NCI-H1694 treated with DMSO at 0.1 percent for 48 hours (cell line): ENCODE results near the gene SERPINA6.
"Not testable (repeated sequence)": the region's sequence is repeated elsewhere in the genome, so short reads cannot be mapped to it uniquely, and the experiment has no call there.

Experiments used
- DNase-seq: peaks from one replicate; lab custom pipeline; 2025; lab: John Stamatoyannopoulos, UW

SERPINA6 gene

GRCh38 chr14:94321421-94322271, 1.5 kb downstream of the SERPINA6 start:
- no peak for DNase-seq

- DNase-seq = peak; percentile 28
These were observed 2.9 kb downstream of the SERPINA6 start for GRCh38 chr14:94320243-94320642.

GRCh38 chr14:94317259-94317658, 5.9 kb downstream of the SERPINA6 start:
- no peak for DNase-seq

- DNase-seq = no peak
These were observed 6.4 kb downstream of the SERPINA6 start for GRCh38 chr14:94316692-94317091.

GRCh38 chr14:94314890-94315289, 8.2 kb downstream of the SERPINA6 start:
- no peak for DNase-seq

- no peak for DNase-seq
These were observed 9.0 kb downstream of the SERPINA6 start for GRCh38 chr14:94313991-94314655.

- no peak for DNase-seq
These were observed 10.5 kb downstream of the SERPINA6 start for GRCh38 chr14:94312481-94313246.

GRCh38 chr14:94310248-94310647, 12.9 kb downstream of the SERPINA6 start:
- no peak for DNase-seq

- no peak for DNase-seq
These were observed 13.4 kb downstream of the SERPINA6 start for GRCh38 chr14:94309721-94310120.

GRCh38 chr14:94307410-94307992, 15.6 kb downstream of the SERPINA6 start:
- DNase-seq = peak; percentile 31

- no peak for DNase-seq
These were observed 16.8 kb downstream of the SERPINA6 start for GRCh38 chr14:94306047-94306978.

- DNase-seq = no peak
These were observed 17.5 kb downstream of the SERPINA6 start for GRCh38 chr14:94305620-94306019.

GRCh38 chr14:94304243-94304642, 18.9 kb downstream of the SERPINA6 start:
- no peak for DNase-seq

- DNase-seq = no peak
These were observed 20.0 kb downstream of the SERPINA6 start for GRCh38 chr14:94303111-94303510.

GRCh38 chr14:94298130-94298529, 25.0 kb downstream of the SERPINA6 start:
- no peak for DNase-seq

- DNase-seq = not testable (repeated sequence)
These were observed 27.0 kb downstream of the SERPINA6 start for GRCh38 chr14:94296181-94296545.

- no peak for DNase-seq
These were observed 27.6 kb downstream of the SERPINA6 start for GRCh38 chr14:94295360-94296180.

GRCh38 chr14:94293578-94293924, 29.6 kb downstream of the SERPINA6 start:
- no peak for DNase-seq

- DNase-seq = no peak
These were observed 30.1 kb downstream of the SERPINA6 start, which contains the start of gene SERPINA10 for GRCh38 chr14:94292872-94293577. Gene SERPINA10, minus strand, starts transcription at chr14:94293268. Its CDS starts 2,675 bp downstream, at chr14:94290593.

- DNase-seq = no peak
These were observed 30.6 kb downstream of the SERPINA6 start for GRCh38 chr14:94292526-94292871.
